ENCODE results near the gene TSPAN18. TPM values are rescaled to one million over a fixed set of nuclear protein-coding genes. Genes with fewer than 3 reads are reported as not detected.

The TSPAN18 gene
- total RNA-seq, 2 experiments from 2014 or later: not detected

DNA sequence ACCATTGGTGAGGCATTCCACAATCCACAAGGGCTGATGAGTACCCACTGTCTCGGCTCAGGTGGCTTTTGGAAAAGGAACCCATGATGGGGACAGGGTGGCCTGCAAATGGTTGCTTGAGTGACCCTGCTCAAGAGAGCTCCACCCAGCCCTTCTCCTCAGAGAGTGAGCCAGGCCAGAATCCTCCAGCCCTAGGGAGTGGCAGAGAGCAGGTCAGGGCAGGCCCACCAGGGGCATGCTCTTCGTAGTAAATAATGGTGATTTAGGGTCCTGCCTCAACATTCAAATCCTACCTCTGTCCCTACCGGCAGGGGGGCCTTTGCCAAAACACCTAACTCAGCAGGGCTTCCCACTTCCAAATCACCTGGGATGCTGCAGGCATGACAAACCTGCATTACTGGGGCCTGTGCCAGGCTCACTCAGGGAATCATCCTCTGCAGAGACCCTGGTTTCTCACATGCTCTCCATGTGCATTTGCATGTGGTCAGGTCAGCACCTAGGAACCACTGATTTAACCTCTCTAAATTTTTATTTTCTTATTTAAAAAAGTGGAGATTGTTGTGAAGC, 241.3 kb downstream of the TSPAN18 start:
- Histone ChIP-seq H3K79me2 (ENCODE audit: insufficient read depth, low read depth, low read length) (no peaks in the 10 kb centered on the region), H3K4me3 (ENCODE audit: low read depth, low read length, poor library complexity, severe bottlenecking) (no peak overlapping the region), H3K4me2 (ENCODE audit: low read length) (no peak overlapping the region), H3K9me2 (ENCODE audit: insufficient read depth, low read length) (no peaks in the 10 kb centered on the region), H3K9me3 (ENCODE audit: low read length) (no peaks in the 10 kb centered on the region), H3K4me1 (ENCODE audit: insufficient read depth, low read length, poor library complexity, severe bottlenecking) (peaks cover 8% of the 10 kb centered on the region), H3K36me3 (ENCODE audit: insufficient read depth, low read length) (no peaks in the 10 kb centered on the region), H2AFZ (ENCODE audit: low read length) (no peak overlapping the region), H4K20me1 (ENCODE audit: insufficient read depth, low read length) (no peaks in the 10 kb centered on the region), H3K27ac (ENCODE audit: low read depth, low read length, poor library complexity, severe bottlenecking) (no peak overlapping the region)
- no peak for TF ChIP-seq EZH2phosphoT487 (IDR thresholded peaks at IDR 0.05; ENCODE audit: borderline replicate concordance, low read depth, low read length)
- TF ChIP-seq, protein P1, sequence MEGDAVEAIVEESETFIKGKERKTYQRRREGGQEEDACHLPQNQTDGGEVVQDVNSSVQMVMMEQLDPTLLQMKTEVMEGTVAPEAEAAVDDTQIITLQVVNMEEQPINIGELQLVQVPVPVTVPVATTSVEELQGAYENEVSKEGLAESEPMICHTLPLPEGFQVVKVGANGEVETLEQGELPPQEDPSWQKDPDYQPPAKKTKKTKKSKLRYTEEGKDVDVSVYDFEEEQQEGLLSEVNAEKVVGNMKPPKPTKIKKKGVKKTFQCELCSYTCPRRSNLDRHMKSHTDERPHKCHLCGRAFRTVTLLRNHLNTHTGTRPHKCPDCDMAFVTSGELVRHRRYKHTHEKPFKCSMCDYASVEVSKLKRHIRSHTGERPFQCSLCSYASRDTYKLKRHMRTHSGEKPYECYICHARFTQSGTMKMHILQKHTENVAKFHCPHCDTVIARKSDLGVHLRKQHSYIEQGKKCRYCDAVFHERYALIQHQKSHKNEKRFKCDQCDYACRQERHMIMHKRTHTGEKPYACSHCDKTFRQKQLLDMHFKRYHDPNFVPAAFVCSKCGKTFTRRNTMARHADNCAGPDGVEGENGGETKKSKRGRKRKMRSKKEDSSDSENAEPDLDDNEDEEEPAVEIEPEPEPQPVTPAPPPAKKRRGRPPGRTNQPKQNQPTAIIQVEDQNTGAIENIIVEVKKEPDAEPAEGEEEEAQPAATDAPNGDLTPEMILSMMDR (conservative IDR thresholded peaks at IDR 0.05; ENCODE audit: low read length): no peak
- intact Hi-C loops (cut with micrococcal nuclease; ENCODE audit: unreplicated experiment): no loop called here
- no TSS peak for BruUV-seq (replicated peaks)
- CTCF ChIA-PET (ENCODE audit: unreplicated experiment): no interaction called here
- no peak for DNase-seq (ENCODE audit: low spot score)
- POLR2A ChIA-PET: interaction anchor here (0.6 to 1.2 kb wide), 3 partner anchors 9 to 1155 kb away, joined by 3 to 7 read pairs (median 3); no protein-coding TSS in a partner anchor

DNA sequence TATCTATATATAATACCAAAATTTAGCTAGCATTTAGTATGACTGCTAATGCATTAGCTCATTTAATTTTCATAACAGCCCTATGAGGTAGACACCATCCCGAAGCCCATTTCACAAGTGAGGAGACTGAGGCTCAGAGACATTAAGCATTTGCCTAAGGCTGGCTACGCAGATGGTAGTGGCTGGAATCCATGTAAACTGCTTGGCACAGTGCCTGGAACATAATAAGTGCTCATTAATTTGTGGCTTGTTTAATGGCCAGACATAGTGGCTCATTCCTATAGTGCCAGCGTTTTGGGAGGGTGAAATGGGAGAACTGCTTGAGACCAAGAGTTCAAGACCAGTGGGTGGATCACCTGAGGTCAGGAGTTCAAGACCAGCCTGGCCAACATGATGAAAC, 241.7 kb downstream of the TSPAN18 start:
- TF ChIP-seq EZH2phosphoT487 (IDR thresholded peaks at IDR 0.05; ENCODE audit: borderline replicate concordance, low read depth, low read length): no peak
- TF ChIP-seq, protein P1 (conservative IDR thresholded peaks at IDR 0.05; ENCODE audit: low read length): no peak
- no peak overlapping the region for H3K27ac ChIP-seq (ENCODE audit: low read depth, low read length, poor library complexity, severe bottlenecking)
- intact Hi-C loops (cut with micrococcal nuclease; ENCODE audit: unreplicated experiment): no loop called here
- no peak overlapping the region for H3K4me3 ChIP-seq (ENCODE audit: low read depth, low read length, poor library complexity, severe bottlenecking)
- H3K9me2 ChIP-seq (ENCODE audit: insufficient read depth, low read length): no peaks in the 10 kb centered on the region
- ChIA-PET CTCF (ENCODE audit: unreplicated experiment) (no interaction called here), POLR2A (interaction anchor here (1.2 kb wide), 2 partner anchors 9 to 11 kb away, joined by 3 read pairs; no protein-coding TSS in a partner anchor)
- no peaks in the 10 kb centered on the region for H3K9me3 ChIP-seq (ENCODE audit: low read length)
- no TSS peak for BruUV-seq (replicated peaks)
- H4K20me1 ChIP-seq (ENCODE audit: insufficient read depth, low read length): no peaks in the 10 kb centered on the region
- no peaks in the 10 kb centered on the region for H3K79me2 ChIP-seq (ENCODE audit: insufficient read depth, low read depth, low read length)
- no peaks in the 10 kb centered on the region for H3K36me3 ChIP-seq (ENCODE audit: insufficient read depth, low read length)
- H3K4me1 ChIP-seq (ENCODE audit: insufficient read depth, low read length, poor library complexity, severe bottlenecking): peaks cover 8% of the 10 kb centered on the region
- no peak overlapping the region for H3K4me2 ChIP-seq (ENCODE audit: low read length)
- no peak for DNase-seq (ENCODE audit: low spot score)
- no peak overlapping the region for H2AFZ ChIP-seq (ENCODE audit: low read length)

DNA sequence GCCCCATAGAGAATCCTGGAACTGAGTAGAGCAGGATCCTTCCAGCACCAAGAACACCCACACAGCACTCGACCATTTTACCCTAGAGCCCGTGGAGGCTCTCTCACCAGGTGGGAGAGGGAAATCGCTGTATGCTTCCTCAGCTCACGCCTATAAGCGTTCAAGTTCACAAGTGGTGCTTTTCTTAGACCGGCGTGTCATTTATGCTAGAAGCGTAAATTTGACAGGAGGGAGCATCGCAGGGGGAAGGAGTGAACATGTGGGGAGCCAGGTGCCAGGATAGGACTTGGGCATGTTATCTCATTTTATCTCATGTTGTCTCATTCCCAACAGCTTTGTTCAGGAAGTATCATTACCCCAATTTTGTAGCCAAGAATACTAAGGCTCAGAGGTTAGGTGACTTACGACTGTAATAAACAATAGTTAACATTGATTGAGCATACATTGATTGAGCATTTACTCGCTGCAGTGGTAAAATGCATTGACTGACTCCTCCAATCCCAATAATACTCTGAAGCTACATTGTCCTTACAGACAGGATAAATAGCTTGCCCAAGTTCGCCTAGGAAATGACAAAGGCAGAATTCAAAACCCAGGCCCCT, 243.0 kb downstream of the TSPAN18 start:
- H3K4me3 ChIP-seq (ENCODE audit: low read depth, low read length, poor library complexity, severe bottlenecking): no peak overlapping the region
- ChIA-PET POLR2A (interaction anchor here (0.6 kb wide), 1 partner anchor 85 kb away, joined by 4 read pairs; no protein-coding TSS in a partner anchor), CTCF (ENCODE audit: unreplicated experiment) (no interaction called here)
- no peaks in the 10 kb centered on the region for H4K20me1 ChIP-seq (ENCODE audit: insufficient read depth, low read length)
- H3K9me3 ChIP-seq (ENCODE audit: low read length): no peaks in the 10 kb centered on the region
- H3K4me1 ChIP-seq (ENCODE audit: insufficient read depth, low read length, poor library complexity, severe bottlenecking): peaks cover 1% of the 10 kb centered on the region
- DNase-seq (ENCODE audit: low spot score): no peak
- TF ChIP-seq, protein P1 (conservative IDR thresholded peaks at IDR 0.05; ENCODE audit: low read length): no peak
- no peak for TF ChIP-seq EZH2phosphoT487 (IDR thresholded peaks at IDR 0.05; ENCODE audit: borderline replicate concordance, low read depth, low read length)
- BruUV-seq (replicated peaks): no TSS peak
- no peak overlapping the region for H2AFZ ChIP-seq (ENCODE audit: low read length)
- no peaks in the 10 kb centered on the region for H3K9me2 ChIP-seq (ENCODE audit: insufficient read depth, low read length)
- no peak overlapping the region for H3K4me2 ChIP-seq (ENCODE audit: low read length)
- intact Hi-C loops (cut with micrococcal nuclease; ENCODE audit: unreplicated experiment): no loop called here
- no peak overlapping the region for H3K27ac ChIP-seq (ENCODE audit: low read depth, low read length, poor library complexity, severe bottlenecking)
- H3K79me2 ChIP-seq (ENCODE audit: insufficient read depth, low read depth, low read length): no peaks in the 10 kb centered on the region
- H3K36me3 ChIP-seq (ENCODE audit: insufficient read depth, low read length): no peaks in the 10 kb centered on the region
